Endothelial cell of umbilical vein (primary cell): ENCODE data around the gene NUDT14. TPM values are rescaled to one million over a fixed set of nuclear protein-coding genes. Genes with fewer than 3 reads are reported as not detected.

Experiments
- BruUV-seq: library from RNA; stranded (reverse); fragments of 400-500 nt; replicated peaks from 2 replicates; lab custom pipeline; 2021; lab: Mats Ljungman, UMichigan
- CTCF ChIA-PET: fragments of 300-600, 350-600 bp; sonication (Branson Sonifier 250); formaldehyde crosslinking; loops from one replicate; lab custom pipeline; 2021; ENCODE audit warnings: antibody characterized with exemption, inconsistent platforms; lab: Charles Lee
- POLR2A ChIA-PET: fragments of 300-600, 350-600 bp; sonication (Branson Sonifier 250); formaldehyde crosslinking; loops from one replicate; lab custom pipeline; 2021; ENCODE audit warnings: antibody characterized with exemption, inconsistent platforms; lab: Charles Lee
- DNase-seq: peaks from one replicate; pipeline ENCODE4 v3.0.0-alpha.2; 2011; ENCODE audit warnings: low read depth, low spot score
- FAIRE-seq: peaks from 2 replicates; lab custom pipeline; 2011; peaks lifted over from hg19 to GRCh38; lab: Jason Lieb, UNC
- H2AFZ ChIP-seq: 2 replicates; pipeline ENCODE4 v1.6.0; 2012; ENCODE audit warnings: low read depth, low read length, control low read depth, inconsistent platforms
- H3K27ac ChIP-seq: 2 replicates; pipeline ENCODE4 v1.5.1; 2011; ENCODE audit warnings: low read depth, mild to moderate bottlenecking, control low read depth, low read length, moderate library complexity; ENCODE audit not compliant: insufficient read depth
- H3K27me3 ChIP-seq, 2 experiments: 2 replicates each; pipeline versions ENCODE4 v1.6.0 to v1.6.1; 2011; ENCODE audit warnings: low read length in 2 of 2, mixed read lengths in 1 of 2; ENCODE audit not compliant: control insufficient read depth in 2 of 2, insufficient read depth in 2 of 2
- H3K36me3 ChIP-seq, 2 experiments: 2 replicates in 1 of 2; 3 replicates in 1 of 2; pipeline ENCODE4 v1.5.1; 2011; ENCODE audit warnings: low read length in 2 of 2, mild to moderate bottlenecking in 1 of 2, moderate library complexity in 1 of 2; ENCODE audit not compliant: control insufficient read depth in 2 of 2, insufficient read depth in 2 of 2; ENCODE audit errors: extremely low read depth in 1 of 2
- H3K4me1 ChIP-seq: 3 replicates; pipeline ENCODE4 v1.5.1; 2011; ENCODE audit warnings: mild to moderate bottlenecking, low read length; ENCODE audit not compliant: control insufficient read depth, insufficient read depth; ENCODE audit errors: extremely low read depth
- H3K4me2 ChIP-seq: 2 replicates; pipeline ENCODE4 v1.6.1; 2011; ENCODE audit warnings: low read length, control low read depth, mixed read lengths; ENCODE audit not compliant: insufficient read depth
- H3K4me3 ChIP-seq, 3 experiments: fragments of 200-600 bp in 1 of 3; sonication (generic), shearing (Covaris generic) in 1 of 3; replicated peaks in 1 of 3; 2 replicates each; pipeline ENCODE4 v1.5.1; 2011 to 2016; ENCODE audit warnings: control low read depth in 3 of 3, low read length in 3 of 3, mild to moderate bottlenecking in 2 of 3, inconsistent platforms in 1 of 3, low read depth in 1 of 3, moderate library complexity in 1 of 3; ENCODE audit not compliant: insufficient read depth in 1 of 3
- H3K79me2 ChIP-seq: 2 replicates; pipeline ENCODE4 v1.6.0; 2012; ENCODE audit warnings: low read length, inconsistent platforms; ENCODE audit not compliant: control insufficient read depth, insufficient read depth
- H3K9ac ChIP-seq: replicated peaks from 2 replicates; pipeline ENCODE3; 2011; ENCODE audit warnings: low read length, control low read depth; ENCODE audit not compliant: insufficient read depth; ENCODE audit errors: extremely low read depth
- H3K9me1 ChIP-seq: replicated peaks from 3 replicates; pipeline ENCODE4 v1.6.0; 2011; ENCODE audit warnings: mild to moderate bottlenecking, low read length; ENCODE audit not compliant: control insufficient read depth, insufficient read depth; ENCODE audit errors: extremely low read depth
- H3K9me3 ChIP-seq: replicated peaks from 2 replicates; pipeline ENCODE4 v1.5.1; 2012; ENCODE audit warnings: low read length, inconsistent platforms; ENCODE audit not compliant: control insufficient read depth, insufficient read depth
- H4K20me1 ChIP-seq: replicated peaks from 2 replicates; pipeline ENCODE3; 2011; ENCODE audit warnings: mild to moderate bottlenecking, low read length; ENCODE audit not compliant: control insufficient read depth, insufficient read depth; ENCODE audit errors: extremely low read depth
- EZH2 ChIP-seq: IDR thresholded peaks from 2 replicates; pipeline ENCODE4 v1.6.1; 2012; ENCODE audit warnings: borderline replicate concordance, low read depth, mild to moderate bottlenecking, moderate library complexity, low read length, inconsistent platforms; ENCODE audit not compliant: severe bottlenecking
- FOS ChIP-seq: IDR thresholded peaks from 2 replicates; pipeline ENCODE4 v1.6.1; 2011; ENCODE audit warnings: mild to moderate bottlenecking, low read length, moderate library complexity, borderline replicate concordance; ENCODE audit not compliant: insufficient read depth
- GATA2 ChIP-seq: IDR thresholded peaks from 2 replicates; pipeline ENCODE4 v1.7.0; 2011; ENCODE audit warnings: low read depth, mild to moderate bottlenecking, moderate library complexity, mixed read lengths, low read length; ENCODE audit not compliant: insufficient read length, insufficient read depth
- JUN ChIP-seq: IDR thresholded peaks from 2 replicates; pipeline ENCODE4 v1.6.1; 2011; ENCODE audit warnings: borderline replicate concordance, low read depth; ENCODE audit not compliant: insufficient read length, insufficient read depth
- MAX ChIP-seq: IDR thresholded peaks from 2 replicates; pipeline ENCODE4 v1.6.1; 2011; ENCODE audit not compliant: insufficient read depth, insufficient read length
- MYC ChIP-seq: IDR thresholded peaks from one replicate; pipeline ENCODE4 v1.6.1; 2011; ENCODE audit warnings: mild to moderate bottlenecking, low read depth, low read length
- POLR2A ChIP-seq: IDR thresholded peaks from 2 replicates; pipeline ENCODE4 v1.6.1; 2012; ENCODE audit warnings: low read depth, mild to moderate bottlenecking, control low read depth, low read length
- POLR2AphosphoS5 ChIP-seq: IDR thresholded peaks from 2 replicates; pipeline ENCODE4 v1.6.1; 2012; ENCODE audit warnings: low read depth, mild to moderate bottlenecking, control low read depth, low read length, moderate library complexity; ENCODE audit not compliant: insufficient read depth
- dilution Hi-C: fragments of 300-500 bp; cut with MboI; formaldehyde crosslinking; loops from one replicate; pipeline ENCODE4 v1.15.0; 2019; ENCODE audit warnings: low sequenced_read_pairs; ENCODE audit not compliant: extremely low pct_ligation_motif_present
- intact Hi-C: fragments of 100-400 bp; cut with micrococcal nuclease; formaldehyde crosslinking; loops from one replicate; pipeline ENCODE4 v1.10.0; 2022
- polyA plus RNA-seq, 4 experiments: library from polyadenylated mRNA; depleted of rRNA in 3 of 4; stranded (reverse) in 3 of 4; unstranded in 1 of 4; fragments of >200 nt; gene quantifications; 2 replicates each; pipeline versions ENCODE4 v1.2.1 to v1.2.3, GENCODE V29; 2011 to 2012; ENCODE audit warnings: missing spikeins in 1 of 4
- total RNA-seq: library from RNA; stranded (reverse); gene quantifications from 2 replicates; pipeline ENCODE4 v1.2.3, GENCODE V29; 2021
- TF ChIP-seq, protein P1 (sequence below), 2 donors: IDR thresholded peaks; 1 replicate in 1 of 2; 2 replicates in 1 of 2; pipeline ENCODE4 v1.5.1; 2011; ENCODE audit warnings: low read length in 2 of 2, mild to moderate bottlenecking in 2 of 2, moderate library complexity in 2 of 2, control low read depth in 1 of 2, inconsistent platforms in 1 of 2, low read depth in 1 of 2; ENCODE audit not compliant: insufficient read depth in 1 of 2; ENCODE audit errors: extremely low read depth in 1 of 2

Gene NUDT14
- total and polyA plus RNA-seq, 2 donors (not counting 3 experiments of a cell fraction or from before 2014, with no cell fraction given): 97.7 to 103 TPM

GRCh38 chr14:105138551-105139111 is 42.5 kb downstream of the NUDT14 start:
- Histone ChIP-seq H3K9ac (no peak overlapping the region), H3K9me1 (no peaks in the 10 kb centered on the region), H3K27me3 (peaks cover 3 to 10% of the 10 kb centered on the region in 2 experiments), H3K9me3 (no peaks in the 10 kb centered on the region), H3K79me2 (no peaks in the 10 kb centered on the region), H3K4me1 (no peaks in the 10 kb centered on the region), H3K27ac (no peak overlapping the region), H4K20me1 (no peaks in the 10 kb centered on the region), H3K4me3 (no peak overlapping the region), H3K36me3 (peaks cover 7 to 15% of the 10 kb centered on the region in 2 experiments), H2AFZ (no peak overlapping the region), H3K4me2 (no peak overlapping the region)
- CTCF ChIA-PET: no interaction called here
- intact Hi-C loops (no loop called here), dilution Hi-C loops (no loop called here)
- no peak for TF ChIP-seq FOS
- TF ChIP-seq MAX: no peak
- no peak for TF ChIP-seq POLR2A
- no peak for TF ChIP-seq POLR2AphosphoS5
- TF ChIP-seq, protein P1, sequence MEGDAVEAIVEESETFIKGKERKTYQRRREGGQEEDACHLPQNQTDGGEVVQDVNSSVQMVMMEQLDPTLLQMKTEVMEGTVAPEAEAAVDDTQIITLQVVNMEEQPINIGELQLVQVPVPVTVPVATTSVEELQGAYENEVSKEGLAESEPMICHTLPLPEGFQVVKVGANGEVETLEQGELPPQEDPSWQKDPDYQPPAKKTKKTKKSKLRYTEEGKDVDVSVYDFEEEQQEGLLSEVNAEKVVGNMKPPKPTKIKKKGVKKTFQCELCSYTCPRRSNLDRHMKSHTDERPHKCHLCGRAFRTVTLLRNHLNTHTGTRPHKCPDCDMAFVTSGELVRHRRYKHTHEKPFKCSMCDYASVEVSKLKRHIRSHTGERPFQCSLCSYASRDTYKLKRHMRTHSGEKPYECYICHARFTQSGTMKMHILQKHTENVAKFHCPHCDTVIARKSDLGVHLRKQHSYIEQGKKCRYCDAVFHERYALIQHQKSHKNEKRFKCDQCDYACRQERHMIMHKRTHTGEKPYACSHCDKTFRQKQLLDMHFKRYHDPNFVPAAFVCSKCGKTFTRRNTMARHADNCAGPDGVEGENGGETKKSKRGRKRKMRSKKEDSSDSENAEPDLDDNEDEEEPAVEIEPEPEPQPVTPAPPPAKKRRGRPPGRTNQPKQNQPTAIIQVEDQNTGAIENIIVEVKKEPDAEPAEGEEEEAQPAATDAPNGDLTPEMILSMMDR (IDR thresholded peaks at IDR 0.05; ENCODE audit: extremely low read depth in 1 of 2, insufficient read depth in 1 of 2, low read depth in 1 of 2, low read length in 2 of 2): no peak
- no peak for TF ChIP-seq EZH2
- no peak for TF ChIP-seq MYC
- TF ChIP-seq GATA2: no peak
- no peak for TF ChIP-seq JUN
- DNase-seq (no peak), FAIRE-seq (no peak)
- no TSS peak for BruUV-seq
- POLR2A ChIA-PET: no interaction called here
